Smooth muscle cell (in vitro differentiated cells): ENCODE results near the gene TMEM80. TPM values are rescaled to one million over a fixed set of nuclear protein-coding genes. Genes with fewer than 3 reads are reported as not detected.

Source experiments
- DNase-seq: peaks from one replicate; lab custom pipeline; 2025; ENCODE audit not compliant: unreplicated experiment; lab: John Stamatoyannopoulos, UW
- H2AFZ ChIP-seq: fragments of 200-600 bp; sonication (generic); 2 replicates; pipeline ENCODE4 v1.6.0; 2016; ENCODE audit warnings: antibody characterized with exemption, low read depth, mild to moderate bottlenecking
- H3F3A ChIP-seq: fragments of 200-600 bp; sonication (generic); 2 replicates; pipeline ENCODE4 v1.6.0; 2017; ENCODE audit warnings: antibody characterized with exemption, low read depth
- H3K27ac ChIP-seq: fragments of 200-600 bp; sonication (generic); 2 replicates; pipeline ENCODE4 v1.5.1; 2016; ENCODE audit warnings: low read depth, mild to moderate bottlenecking
- H3K27me3 ChIP-seq: fragments of 200-600 bp; sonication (generic); 2 replicates; pipeline ENCODE4 v1.6.1; 2016; ENCODE audit warnings: low read depth, mild to moderate bottlenecking
- H3K36me3 ChIP-seq: fragments of 200-600 bp; sonication (generic); 2 replicates; pipeline ENCODE4 v1.5.1; 2016; ENCODE audit warnings: low read depth
- H3K4me1 ChIP-seq: fragments of 200-600 bp; sonication (generic); 2 replicates; pipeline ENCODE4 v1.5.1; 2016; ENCODE audit warnings: low read depth
- H3K4me2 ChIP-seq: fragments of 200-600 bp; sonication (generic); 2 replicates; pipeline ENCODE4 v1.6.0; 2016; ENCODE audit warnings: mild to moderate bottlenecking
- H3K4me3 ChIP-seq: fragments of 200-600 bp; sonication (generic); 2 replicates; pipeline ENCODE4 v1.5.1; 2016; ENCODE audit warnings: mild to moderate bottlenecking
- H3K79me2 ChIP-seq: fragments of 200-600 bp; sonication (generic); 2 replicates; pipeline ENCODE4 v1.6.0; 2016; ENCODE audit warnings: low read depth, mild to moderate bottlenecking
- H3K9ac ChIP-seq: fragments of 200-600 bp; sonication (generic); 2 replicates; pipeline ENCODE4 v1.6.0; 2016; ENCODE audit warnings: low read depth
- H3K9me3 ChIP-seq: fragments of 200-600 bp; sonication (generic); replicated peaks from 2 replicates; pipeline ENCODE4 v1.5.1; 2016; ENCODE audit warnings: low read depth
- H4K20me1 ChIP-seq: fragments of 200-600 bp; sonication (generic); 2 replicates; pipeline ENCODE4 v1.6.0; 2016; ENCODE audit warnings: low read depth
- CTCF ChIP-seq: fragments of 200-600 bp; sonication (generic); IDR thresholded peaks from 2 replicates; pipeline ENCODE4 v1.5.1; 2017; ENCODE audit warnings: borderline replicate concordance, mild to moderate bottlenecking, antibody characterized with exemption; ENCODE audit not compliant: insufficient read depth, poor library complexity, severe bottlenecking
- WGBS: methylation state at CpG from one replicate; pipeline ENCODE4 v1.1.7; 2016; ENCODE audit warnings: low lambda C conversion rate; 5-methylcytosine and 5-hydroxymethylcytosine counted together
- polyA plus RNA-seq: library from polyadenylated mRNA; unstranded; fragments of >200 nt; fragmentation: Nextera tagmentation; extraction: Ambion mirVana; gene quantifications from 2 replicates; pipeline ENCODE4 v1.2.1, GENCODE V29; 2016
- total RNA-seq: library from RNA; depleted of rRNA; stranded (reverse); fragments of >200 nt; gene quantifications from 2 replicates; pipeline ENCODE4 v1.2.3, GENCODE V29; 2014

TMEM80 gene
- total and polyA plus RNA-seq, 2 experiments from 2014 or later: 5.5 to 14.3 TPM

- Histone ChIP-seq H3K4me1 (peaks cover 12% of the 10 kb centered on the region), H3K27ac (no peak overlapping the region), H3K4me3 (peak overlapping the region; percentile 74), H3K36me3 (no peaks in the 10 kb centered on the region), H3K9me3 (no peaks in the 10 kb centered on the region), H3K79me2 (peaks cover 5% of the 10 kb centered on the region), H3K4me2 (peak overlapping the region; percentile 89), H3K9ac (no peak overlapping the region), H3K27me3 (no peaks in the 10 kb centered on the region), H3F3A (no peaks in the 10 kb centered on the region), H4K20me1 (peaks cover 58% of the 10 kb centered on the region), H2AFZ (no peak overlapping the region)
- TF ChIP-seq CTCF: no peak
- no peak for DNase-seq
- 84% methylated on average over 27 of the region's 27 CpGs for WGBS
Measured at GRCh38 chr11:704781-705645, 9.4 kb downstream of the TMEM80 start.

GRCh38 chr11:705646-706438, 10.2 kb downstream of the TMEM80 start, which contains the start of gene EPS8L2:
Gene EPS8L2, plus strand, starts transcription at chr11:706231. Its CDS starts 3,177 bp downstream, at chr11:709408.
- Histone ChIP-seq H3K9me3 (no peaks in the 10 kb centered on the region), H3K27ac (peak within 1 kb of the TSS; percentile 49), H3K36me3 (no peaks in the 10 kb centered on the region), H3K9ac (peak within 1 kb of the TSS; percentile 44), H2AFZ (no peak within 1 kb of the TSS), H3K4me1 (peaks cover 12% of the 10 kb centered on the region), H3K4me2 (peak within 1 kb of the TSS; percentile 89), H3K27me3 (no peaks in the 10 kb centered on the region), H3F3A (no peaks in the 10 kb centered on the region), H3K4me3 (peak within 1 kb of the TSS; percentile 74), H4K20me1 (peaks cover 62% of the 10 kb centered on the region), H3K79me2 (peaks cover 3% of the 10 kb centered on the region)
- TF ChIP-seq CTCF: no peak
- DNase-seq: no peak
- 52% methylated on average over 16 of the region's 90 CpGs for WGBS

GRCh38 chr11:706439-706956, 10.9 kb downstream of the TMEM80 start:
- H3K4me3 ChIP-seq: peak overlapping the region; percentile 74
- peaks cover 64% of the 10 kb centered on the region for H4K20me1 ChIP-seq
- no peak overlapping the region for H2AFZ ChIP-seq
- 7% methylated on average over 19 of the region's 22 CpGs for WGBS
- peak overlapping the region; percentile 89 for H3K4me2 ChIP-seq
- H3K4me1 ChIP-seq: peaks cover 12% of the 10 kb centered on the region
- H3K9ac ChIP-seq: peak overlapping the region; percentile 44
- TF ChIP-seq CTCF: no peak
- H3K36me3 ChIP-seq: no peaks in the 10 kb centered on the region
- no peak for DNase-seq
- H3K27me3 ChIP-seq: no peaks in the 10 kb centered on the region
- no peaks in the 10 kb centered on the region for H3F3A ChIP-seq
- H3K9me3 ChIP-seq: no peaks in the 10 kb centered on the region
- no peaks in the 10 kb centered on the region for H3K79me2 ChIP-seq
- H3K27ac ChIP-seq: peak overlapping the region; percentile 49
